Ovary (tissue), 3 donors: ENCODE data around the gene DLX3.

ENCODE experiments used
- CTCF ChIP-seq, 3 donors: fragments of 450-650 bp in 2 of 3; fragments of 200-600 bp in 1 of 3; IDR thresholded peaks; one replicate each; pipeline versions ENCODE4 v1.5.1 to v1.8.0; 2016 to 2022; ENCODE audit warnings: antibody characterized with exemption in 3 of 3, mild to moderate bottlenecking in 1 of 3
- EP300 ChIP-seq: sonication (generic); formaldehyde crosslinking; IDR thresholded peaks from one replicate; pipeline ENCODE4 v1.6.1; 2017; ENCODE audit warnings: antibody characterized with exemption
- POLR2A ChIP-seq: fragments of 450-650 bp; IDR thresholded peaks from one replicate; pipeline ENCODE4 v1.6.1; 2017; ENCODE audit warnings: antibody characterized with exemption, mild to moderate bottlenecking, moderate library complexity
- donor health status: DM: no; HTN: no; CAD: no.

DNA sequence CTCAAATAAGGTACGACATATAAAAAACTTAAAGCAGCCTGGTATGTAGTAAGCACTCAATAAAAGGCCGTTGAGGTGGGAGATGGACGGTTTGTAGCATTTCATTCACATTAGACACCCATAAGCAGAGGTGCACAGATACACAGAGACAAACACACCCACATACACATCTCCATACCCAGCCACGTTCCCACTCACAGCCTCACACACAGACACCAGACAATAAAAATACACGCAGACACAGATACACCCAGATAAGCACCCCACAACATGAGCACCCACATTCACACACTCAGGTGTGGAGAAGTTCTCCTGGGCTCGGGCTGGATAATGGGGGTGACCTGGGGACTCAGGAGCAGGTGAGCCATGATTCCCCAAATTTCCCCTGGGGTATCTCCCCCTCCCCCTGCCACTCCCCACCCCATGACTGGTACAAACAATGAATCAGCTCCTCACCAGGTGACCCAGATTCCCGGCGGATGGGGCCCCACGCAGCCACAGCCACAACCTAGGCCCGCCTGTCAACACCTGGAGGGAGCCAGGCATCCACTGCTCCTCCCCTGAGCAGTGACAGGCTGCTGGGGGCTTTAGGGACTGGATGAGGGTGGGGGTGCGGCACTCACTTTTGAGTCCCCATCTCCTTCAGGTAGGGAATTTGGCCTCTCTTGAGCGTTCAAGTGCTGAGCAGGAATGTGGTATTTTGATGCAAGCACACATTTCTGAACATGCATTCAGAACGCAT lies 2.7 kb downstream of the DLX3 start:
- TF ChIP-seq CTCF (IDR thresholded peaks at IDR 0.05) (no peak), POLR2A (no peak), EP300 (no peak)
